ENCODE measurements around the gene SIM2.

SIM2 gene

DNA sequence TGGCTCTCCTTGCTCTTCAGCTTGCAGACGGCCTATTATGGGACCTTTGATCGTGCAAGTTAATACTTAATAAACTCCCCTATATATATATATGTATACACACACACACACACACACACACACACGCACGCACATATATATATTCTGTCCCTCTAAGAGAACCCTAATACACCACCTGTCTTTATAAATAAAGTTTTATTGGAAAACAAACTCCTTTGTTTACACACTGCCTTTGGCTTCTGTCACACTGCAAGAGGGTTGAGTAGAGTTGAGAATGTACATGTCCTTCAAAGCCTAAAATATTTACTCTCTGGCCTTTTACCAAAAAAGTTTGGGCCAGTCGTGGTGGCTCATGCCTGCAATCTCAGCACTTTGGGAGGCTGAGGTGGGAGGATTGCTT is 26.2 kb upstream of the SIM2 start:
- ATAC-seq, result no peak
- H3K27me3 Mint-ChIP-seq, result peaks cover 50% of the 10 kb centered on the region
- H3K4me1 Mint-ChIP-seq, result no peaks in the 10 kb centered on the region
- no peaks in the 10 kb centered on the region for H3K36me3 Mint-ChIP-seq
- no peak overlapping the region for H3K4me3 Mint-ChIP-seq
- peaks cover 5% of the 10 kb centered on the region for H3K9me3 Mint-ChIP-seq
- no peak overlapping the region for H3K27ac Mint-ChIP-seq

DNA sequence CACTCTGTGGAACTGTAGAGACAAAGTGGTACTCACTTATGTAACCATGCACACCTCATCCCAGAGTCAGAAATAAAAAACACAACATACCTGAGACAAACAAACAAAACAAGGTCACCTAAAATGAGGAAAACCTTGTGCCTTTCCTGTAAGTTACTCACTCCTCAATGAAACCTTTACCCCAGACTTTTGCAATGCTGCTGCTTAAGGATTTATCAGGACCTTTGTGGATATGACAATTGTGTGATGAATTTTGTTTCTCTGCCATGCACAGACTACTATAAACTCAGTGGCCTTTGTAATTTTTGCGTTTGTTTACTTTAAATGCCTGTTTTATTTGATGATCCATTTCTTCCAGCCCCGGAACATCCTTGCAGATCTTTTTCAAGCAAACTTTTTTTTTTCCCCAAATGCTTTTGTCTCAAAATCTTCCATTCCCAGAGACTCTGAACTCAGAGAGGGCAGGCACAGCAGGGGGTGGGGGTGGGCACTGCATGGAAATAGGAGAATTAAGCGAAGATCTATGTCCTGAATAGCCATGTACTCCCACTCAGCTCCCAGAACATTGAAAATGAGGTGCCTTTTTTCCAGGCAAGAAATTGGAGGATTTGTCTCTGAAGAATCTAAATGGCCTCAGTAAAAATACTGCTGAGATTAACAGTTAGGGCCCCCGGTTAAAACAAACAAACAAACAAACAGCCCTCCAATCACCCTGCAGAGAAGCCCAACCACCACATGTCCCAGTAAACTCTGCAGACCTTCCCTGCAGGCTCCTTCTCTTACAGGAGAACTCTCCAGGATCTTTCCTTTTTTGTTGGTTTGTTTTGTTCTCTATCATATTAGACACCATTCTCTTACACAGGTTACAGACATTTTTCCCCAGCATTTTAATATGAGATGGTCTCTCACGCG is 22.6 kb upstream of the SIM2 start:
- ATAC-seq, result no peak
- H3K4me1 Mint-ChIP-seq, result no peaks in the 10 kb centered on the region
- no peak overlapping the region for H3K4me3 Mint-ChIP-seq
- peaks cover 64% of the 10 kb centered on the region for H3K27me3 Mint-ChIP-seq
- H3K36me3 Mint-ChIP-seq, result no peaks in the 10 kb centered on the region
- H3K27ac Mint-ChIP-seq, result no peak overlapping the region
- peaks cover 13% of the 10 kb centered on the region for H3K9me3 Mint-ChIP-seq

DNA sequence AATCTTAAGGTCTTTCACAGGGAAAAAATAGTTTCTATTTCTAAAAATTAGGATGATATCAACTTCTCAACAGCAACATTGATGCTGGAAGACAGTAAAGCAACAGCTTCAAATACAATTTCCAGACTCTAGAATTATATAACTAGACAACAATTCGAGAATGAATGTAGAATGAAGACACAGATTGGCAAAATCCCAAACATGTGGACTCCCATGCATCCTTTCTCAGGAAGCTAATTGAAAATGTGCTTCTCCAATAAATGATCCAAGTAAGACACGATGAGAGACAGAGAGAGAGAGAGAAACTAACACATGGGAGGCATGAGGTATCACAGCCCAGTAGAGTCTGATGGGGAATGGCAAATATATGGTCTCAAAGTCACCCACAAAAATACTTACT is 21.5 kb upstream of the SIM2 start:
- Mint-ChIP-seq H3K4me1 (no peaks in the 10 kb centered on the region), H3K4me3 (no peak overlapping the region), H3K27ac (no peak overlapping the region), H3K9me3 (peaks cover 18% of the 10 kb centered on the region), H3K27me3 (peaks cover 59% of the 10 kb centered on the region), H3K36me3 (no peaks in the 10 kb centered on the region)
- ATAC-seq, result no peak

DNA sequence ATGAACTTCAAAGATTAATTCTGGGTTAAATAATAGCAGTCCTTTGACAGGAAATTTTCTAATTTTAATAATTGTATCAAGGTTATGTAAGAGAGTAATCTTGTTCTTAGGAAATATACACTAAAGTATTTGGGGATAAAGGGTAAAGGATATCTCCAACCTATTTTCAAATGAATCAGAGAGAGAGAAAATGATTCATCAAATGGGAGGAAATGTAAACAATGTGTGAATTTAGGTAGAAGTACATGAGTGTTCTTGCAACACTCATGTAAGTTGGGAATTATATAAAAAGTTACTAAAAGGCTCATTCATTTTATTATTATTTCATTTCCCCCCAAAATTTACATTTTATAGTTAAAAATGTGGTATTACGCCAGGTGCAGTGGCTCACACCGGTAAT is 20.4 kb upstream of the SIM2 start:
- H3K36me3 Mint-ChIP-seq, result no peaks in the 10 kb centered on the region
- no peak overlapping the region for H3K4me3 Mint-ChIP-seq
- H3K27ac Mint-ChIP-seq, result no peak overlapping the region
- H3K9me3 Mint-ChIP-seq, result peaks cover 17% of the 10 kb centered on the region
- peaks cover 62% of the 10 kb centered on the region for H3K27me3 Mint-ChIP-seq
- no peak for ATAC-seq
- H3K4me1 Mint-ChIP-seq, result no peaks in the 10 kb centered on the region

DNA sequence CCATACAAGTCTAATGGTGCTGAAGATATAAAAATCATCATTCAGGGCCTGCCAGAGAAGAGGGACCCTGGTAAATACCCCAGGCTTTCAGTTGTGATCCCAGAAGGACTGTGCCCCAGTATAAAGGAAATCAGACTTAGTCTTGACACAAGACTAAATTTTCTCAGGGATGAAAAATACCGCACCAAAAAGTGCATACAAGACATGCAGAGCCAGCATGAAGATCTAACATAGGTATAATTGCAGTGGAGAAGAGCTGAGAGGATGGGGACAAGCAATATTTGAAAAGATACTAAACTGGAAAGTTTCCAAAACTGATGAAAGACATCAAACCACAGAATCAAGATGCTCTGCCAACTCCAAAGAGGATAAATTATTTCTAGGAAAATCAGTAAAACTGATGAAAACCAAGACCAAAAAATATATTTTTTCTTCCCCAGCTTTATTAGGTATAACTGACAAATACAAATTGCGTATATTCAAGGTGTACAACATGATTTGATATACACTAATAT is 17.7 kb upstream of the SIM2 start:
- no peak for ATAC-seq
- Mint-ChIP-seq H3K9me3 (peaks cover 16% of the 10 kb centered on the region), H3K4me1 (no peaks in the 10 kb centered on the region), H3K27ac (no peak overlapping the region), H3K4me3 (no peak overlapping the region), H3K27me3 (peaks cover 61% of the 10 kb centered on the region), H3K36me3 (no peaks in the 10 kb centered on the region)

DNA sequence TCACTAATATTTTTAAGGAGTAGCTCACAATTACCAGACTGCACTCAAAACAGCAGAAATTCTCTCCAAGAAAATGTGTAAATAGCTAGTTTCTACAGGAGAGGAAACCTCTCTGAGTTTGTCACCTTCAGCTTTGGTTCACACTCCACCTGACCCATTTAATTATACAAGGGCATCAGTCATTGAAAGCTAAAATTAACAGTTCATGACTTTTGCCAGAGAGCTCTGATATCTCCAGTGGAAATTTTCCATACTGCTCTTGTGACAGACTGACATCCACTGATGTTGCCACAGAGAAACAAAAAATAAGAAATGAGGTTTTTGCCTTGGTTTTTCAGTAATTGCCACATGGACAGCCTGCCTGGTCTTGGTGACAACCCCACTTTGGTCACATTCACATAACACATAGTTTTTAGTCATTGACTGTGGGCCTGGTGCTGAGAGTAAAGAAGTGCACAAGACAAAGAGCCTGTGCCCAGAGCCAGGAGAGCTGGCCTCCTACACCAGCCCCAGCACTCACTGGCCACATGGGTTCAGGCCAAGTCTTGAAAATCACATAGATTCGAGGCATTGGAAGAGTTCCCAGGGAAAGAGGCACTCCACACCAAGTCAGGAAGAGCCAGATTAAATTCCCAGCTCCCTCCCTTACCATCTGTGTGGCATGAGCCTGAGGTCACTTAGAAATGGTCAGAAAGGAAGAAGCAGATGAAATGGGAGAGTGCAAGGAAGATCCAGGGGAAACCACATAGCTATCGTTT is 13.8 kb upstream of the SIM2 start:
- H3K4me3 Mint-ChIP-seq, result no peak overlapping the region
- ATAC-seq, result no peak
- H3K4me1 Mint-ChIP-seq, result no peaks in the 10 kb centered on the region
- peaks cover 64% of the 10 kb centered on the region for H3K27me3 Mint-ChIP-seq
- peaks cover 14% of the 10 kb centered on the region for H3K9me3 Mint-ChIP-seq
- H3K27ac Mint-ChIP-seq, result no peak overlapping the region
- H3K36me3 Mint-ChIP-seq, result no peaks in the 10 kb centered on the region

DNA sequence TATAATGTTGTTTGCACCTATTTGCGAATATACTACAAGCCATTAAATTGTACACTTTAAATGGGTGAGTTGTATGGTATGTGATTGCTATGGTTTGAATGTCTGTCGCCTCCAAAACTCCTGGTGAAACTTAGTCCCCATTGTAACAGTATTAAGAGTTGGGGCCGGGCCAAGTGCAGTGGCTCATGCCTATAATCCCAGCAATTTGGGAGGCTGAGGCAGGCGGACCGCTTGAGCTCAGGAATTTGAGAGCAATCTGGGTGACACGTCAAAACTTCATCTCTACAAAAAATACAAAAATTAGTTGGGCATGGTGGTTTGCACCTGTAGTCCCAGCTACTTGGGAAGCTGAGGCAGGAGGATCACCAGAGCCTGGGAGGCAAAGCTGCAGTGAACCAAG is 12.0 kb upstream of the SIM2 start:
- ATAC-seq, result no peak
- Mint-ChIP-seq H3K27ac (no peak overlapping the region), H3K27me3 (peaks cover 74% of the 10 kb centered on the region), H3K36me3 (no peaks in the 10 kb centered on the region), H3K4me3 (no peak overlapping the region), H3K9me3 (peaks cover 6% of the 10 kb centered on the region), H3K4me1 (no peaks in the 10 kb centered on the region)

DNA sequence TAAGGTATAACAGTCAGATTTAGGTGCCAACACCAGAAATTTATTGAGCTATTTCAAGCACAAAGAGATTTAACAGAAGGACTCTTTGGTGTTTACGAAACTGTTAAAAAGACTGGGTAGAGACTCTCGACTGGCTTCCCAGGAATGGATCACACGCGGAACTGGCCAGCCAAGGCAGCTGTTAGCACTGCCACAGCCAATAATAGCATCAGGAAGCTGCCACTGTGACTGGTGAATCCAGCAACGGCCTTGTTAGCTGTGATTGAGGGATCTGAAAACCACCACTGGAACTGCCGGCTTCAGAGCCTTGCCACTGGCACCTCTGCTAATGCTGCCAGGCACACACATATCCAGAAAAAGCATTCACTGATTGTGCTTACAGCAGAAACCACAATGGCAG is 10.6 kb upstream of the SIM2 start:
- Mint-ChIP-seq H3K27me3 (peaks cover 78% of the 10 kb centered on the region), H3K4me1 (no peaks in the 10 kb centered on the region), H3K36me3 (no peaks in the 10 kb centered on the region), H3K4me3 (no peak overlapping the region), H3K27ac (no peak overlapping the region), H3K9me3 (peaks cover 4% of the 10 kb centered on the region)
- ATAC-seq, result no peak

DNA sequence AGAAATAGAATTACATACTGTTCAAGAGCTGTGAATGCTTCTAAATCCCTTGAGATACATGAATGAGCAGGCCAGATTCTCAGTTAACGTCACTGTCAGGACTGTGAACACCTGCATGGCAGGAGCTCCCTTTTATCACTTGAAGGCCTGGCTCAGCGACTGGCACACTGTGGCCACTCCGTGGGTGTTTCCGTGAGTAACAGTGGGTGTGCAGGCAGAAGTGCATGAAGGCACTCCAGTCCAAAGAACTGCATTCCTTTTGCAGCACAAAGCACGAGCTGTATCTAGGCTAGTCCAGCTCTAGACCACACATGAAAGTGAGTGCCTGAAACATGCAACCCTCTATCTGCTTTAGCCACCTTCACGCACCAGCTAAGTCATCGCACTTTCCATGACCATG is 9.6 kb upstream of the SIM2 start:
- H3K27me3 Mint-ChIP-seq, result peaks cover 78% of the 10 kb centered on the region
- no peak overlapping the region for H3K27ac Mint-ChIP-seq
- no peak overlapping the region for H3K4me3 Mint-ChIP-seq
- no peaks in the 10 kb centered on the region for H3K36me3 Mint-ChIP-seq
- H3K9me3 Mint-ChIP-seq, result peaks cover 2% of the 10 kb centered on the region
- no peaks in the 10 kb centered on the region for H3K4me1 Mint-ChIP-seq
- no peak for ATAC-seq

DNA sequence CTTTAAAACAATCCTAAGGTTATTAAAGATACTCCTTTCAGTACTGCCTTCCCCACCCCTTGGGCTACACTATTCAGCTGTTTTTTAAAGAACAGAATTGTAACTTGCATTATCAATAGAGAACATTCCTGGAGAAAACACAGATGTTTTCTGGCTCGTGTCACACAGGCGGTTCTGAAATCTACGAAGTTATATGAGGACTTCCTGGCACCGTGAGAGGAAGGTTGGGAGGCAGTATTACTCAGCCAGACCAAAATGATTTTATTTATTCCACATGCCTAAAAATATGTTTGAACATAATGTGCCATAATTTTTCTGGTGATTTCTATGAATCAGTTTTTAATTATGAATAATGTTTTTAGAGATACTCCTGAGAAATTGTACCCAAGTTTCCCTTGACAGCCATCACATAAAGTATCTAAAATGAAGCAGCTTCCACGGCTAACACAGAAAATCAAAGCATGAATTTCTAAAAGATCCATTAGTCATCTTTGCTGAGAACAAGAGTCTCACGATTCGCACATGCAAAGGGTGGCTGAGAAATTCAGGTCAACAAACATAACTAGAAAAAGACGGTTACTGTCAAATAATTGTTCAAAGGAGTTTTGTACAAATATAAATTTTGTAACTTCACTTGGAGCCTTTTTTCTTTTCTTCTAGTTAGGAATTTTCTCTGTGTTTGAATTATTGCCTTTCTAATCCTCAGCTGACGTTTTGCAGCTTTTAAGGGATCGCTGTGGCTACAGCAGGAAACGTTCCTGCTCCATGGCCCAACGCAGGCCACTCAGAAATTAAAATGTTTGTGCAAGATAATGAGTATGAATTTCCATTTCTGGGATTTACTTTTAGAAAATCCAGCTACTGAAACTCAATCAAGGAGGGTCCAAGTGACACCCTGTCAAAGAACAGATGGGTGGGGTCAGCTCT is 8.0 kb upstream of the SIM2 start:
- Mint-ChIP-seq H3K36me3 (no peaks in the 10 kb centered on the region), H3K27ac (no peak overlapping the region), H3K4me3 (no peak overlapping the region), H3K4me1 (no peaks in the 10 kb centered on the region), H3K27me3 (peaks cover 90% of the 10 kb centered on the region), H3K9me3 (peaks cover 2% of the 10 kb centered on the region)
- no peak for ATAC-seq

DNA sequence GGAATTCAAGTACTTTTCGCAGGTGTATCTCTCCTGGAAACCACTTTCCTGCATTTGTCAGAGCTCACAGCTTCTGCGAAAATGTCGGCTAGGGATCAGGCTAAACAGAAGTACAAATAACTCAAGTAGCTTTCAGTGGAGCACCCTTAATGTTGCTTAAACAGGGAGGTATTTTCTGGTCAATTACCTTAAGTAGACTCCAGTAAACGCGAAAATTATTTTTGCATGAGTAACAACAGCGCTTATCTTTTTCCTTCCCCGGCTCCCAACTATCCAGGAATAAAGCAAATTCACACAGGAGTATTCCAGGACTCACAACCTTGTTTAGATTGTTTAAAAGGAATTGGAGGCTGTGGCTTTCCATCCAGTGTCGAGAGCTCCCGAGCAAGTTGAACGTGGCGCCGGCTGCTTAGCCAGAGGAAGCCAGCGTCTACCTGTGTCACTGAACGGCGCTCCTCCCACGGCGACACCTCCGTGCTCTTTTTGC is 7.3 kb upstream of the SIM2 start:
- Mint-ChIP-seq H3K36me3 (no peaks in the 10 kb centered on the region), H3K4me1 (no peaks in the 10 kb centered on the region), H3K27ac (no peak overlapping the region), H3K9me3 (peaks cover 2% of the 10 kb centered on the region), H3K4me3 (no peak overlapping the region), H3K27me3 (peaks cover 94% of the 10 kb centered on the region)
- no peak for ATAC-seq

DNA sequence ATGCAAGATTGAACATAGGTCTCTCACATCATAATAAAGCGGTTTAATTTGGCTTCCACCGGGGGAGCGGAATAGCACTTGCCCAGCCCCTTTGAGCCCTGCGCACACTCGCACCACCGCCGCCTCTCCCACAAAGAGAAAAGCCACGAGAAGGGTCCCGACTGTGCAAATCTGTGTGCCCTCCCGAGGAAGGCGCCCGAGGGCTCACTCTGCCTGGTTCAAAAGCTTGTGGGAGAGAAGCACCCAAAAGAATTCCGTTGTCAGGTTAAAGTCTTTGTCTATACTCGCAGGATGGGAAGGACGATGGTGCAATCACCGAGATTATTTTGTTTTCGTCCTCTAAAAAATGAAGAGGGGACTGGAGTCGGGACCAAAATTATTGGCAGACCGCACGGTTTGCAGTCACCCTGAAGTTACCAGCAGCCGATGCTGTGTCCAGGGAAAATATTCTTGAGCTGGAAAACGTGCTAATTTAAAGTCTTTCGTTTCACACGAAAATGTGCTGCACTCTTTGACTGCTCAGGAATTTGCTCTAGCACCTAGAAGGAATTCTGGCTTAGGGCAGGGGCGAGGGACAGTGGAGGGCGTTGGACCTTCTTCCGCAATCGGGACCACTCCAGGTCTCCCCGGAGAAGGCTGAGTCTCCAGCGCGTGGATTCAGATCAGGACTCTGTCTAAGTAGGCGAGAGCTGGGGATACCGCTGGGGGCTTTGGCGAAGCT is 6.6 kb upstream of the SIM2 start:
- H3K4me3 Mint-ChIP-seq, result no peak overlapping the region
- no peak for ATAC-seq
- H3K27ac Mint-ChIP-seq, result no peak overlapping the region
- H3K36me3 Mint-ChIP-seq, result no peaks in the 10 kb centered on the region
- H3K4me1 Mint-ChIP-seq, result no peaks in the 10 kb centered on the region
- H3K27me3 Mint-ChIP-seq, result peaks cover 94% of the 10 kb centered on the region
- H3K9me3 Mint-ChIP-seq, result peaks cover 2% of the 10 kb centered on the region

DNA sequence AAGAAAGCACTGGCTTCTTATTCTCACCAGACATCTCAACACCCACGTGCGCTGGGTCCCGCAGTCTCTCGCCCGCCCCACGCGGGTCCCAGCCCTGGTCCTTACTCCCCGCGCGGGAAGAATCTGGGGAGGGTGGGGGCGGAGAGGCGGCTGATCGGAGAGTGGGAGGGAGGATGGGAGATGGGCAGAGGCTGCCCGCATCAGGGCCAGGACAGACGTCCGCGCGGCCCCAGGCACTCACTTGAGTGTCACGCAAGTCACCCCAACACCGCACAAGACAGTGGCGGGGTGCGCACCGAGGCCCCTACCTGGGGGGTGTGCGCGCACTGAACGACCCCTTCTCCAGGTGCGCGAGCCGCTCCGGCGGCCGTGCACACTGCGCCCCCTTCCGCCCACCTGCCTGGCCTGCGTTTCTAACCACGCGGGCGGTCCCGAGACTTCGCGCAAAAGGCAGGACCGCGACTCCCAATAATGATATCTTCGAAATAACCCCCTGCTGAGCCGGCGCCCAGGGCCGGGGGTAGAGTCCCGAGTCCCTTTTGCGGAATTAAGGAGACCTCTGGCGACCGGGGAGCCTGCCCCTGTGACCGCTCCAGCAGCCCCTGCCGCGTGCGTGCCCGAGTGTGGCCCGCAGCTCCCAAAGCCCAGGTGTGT is 6.0 kb upstream of the SIM2 start:
- H3K9me3 Mint-ChIP-seq, result peaks cover 2% of the 10 kb centered on the region
- peak; percentile 20 for ATAC-seq
- H3K27ac Mint-ChIP-seq, result no peak overlapping the region
- no peak overlapping the region for H3K4me3 Mint-ChIP-seq
- no peaks in the 10 kb centered on the region for H3K36me3 Mint-ChIP-seq
- peaks cover 94% of the 10 kb centered on the region for H3K27me3 Mint-ChIP-seq
- H3K4me1 Mint-ChIP-seq, result no peaks in the 10 kb centered on the region

DNA sequence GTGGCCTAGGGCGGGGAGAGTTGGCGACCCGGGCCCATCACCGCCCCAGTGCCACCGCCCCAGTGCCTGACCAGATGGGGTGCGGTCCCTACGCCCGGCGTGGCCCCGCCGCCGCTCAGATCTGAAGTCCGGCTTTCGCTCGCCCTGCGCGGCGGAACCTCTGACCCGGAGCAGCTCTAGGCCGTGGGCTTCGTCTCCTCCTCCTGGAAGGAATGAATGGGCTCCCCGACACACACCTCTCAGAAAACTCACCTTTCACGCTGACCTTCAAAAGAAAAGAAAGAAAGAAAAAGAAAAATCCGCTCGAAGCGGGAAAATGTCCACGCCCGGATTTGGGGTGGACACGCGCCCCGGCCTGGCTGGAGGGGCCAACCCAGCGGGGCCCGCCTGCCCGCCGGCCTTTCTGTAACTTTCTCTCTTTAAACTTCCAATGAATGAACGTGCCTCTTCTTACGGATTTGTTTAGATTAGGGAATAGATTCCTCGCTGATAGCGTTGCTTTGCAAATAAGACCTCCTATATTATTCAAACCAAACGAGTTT is 5.4 kb upstream of the SIM2 start:
- H3K27me3 Mint-ChIP-seq, result peaks cover 94% of the 10 kb centered on the region
- no peaks in the 10 kb centered on the region for H3K36me3 Mint-ChIP-seq
- H3K4me1 Mint-ChIP-seq, result no peaks in the 10 kb centered on the region
- peaks cover under 1% of the 10 kb centered on the region for H3K9me3 Mint-ChIP-seq
- no peak overlapping the region for H3K4me3 Mint-ChIP-seq
- no peak overlapping the region for H3K27ac Mint-ChIP-seq
- no peak for ATAC-seq
